ENCODE measurements around the gene SLC6A12.

DNA sequence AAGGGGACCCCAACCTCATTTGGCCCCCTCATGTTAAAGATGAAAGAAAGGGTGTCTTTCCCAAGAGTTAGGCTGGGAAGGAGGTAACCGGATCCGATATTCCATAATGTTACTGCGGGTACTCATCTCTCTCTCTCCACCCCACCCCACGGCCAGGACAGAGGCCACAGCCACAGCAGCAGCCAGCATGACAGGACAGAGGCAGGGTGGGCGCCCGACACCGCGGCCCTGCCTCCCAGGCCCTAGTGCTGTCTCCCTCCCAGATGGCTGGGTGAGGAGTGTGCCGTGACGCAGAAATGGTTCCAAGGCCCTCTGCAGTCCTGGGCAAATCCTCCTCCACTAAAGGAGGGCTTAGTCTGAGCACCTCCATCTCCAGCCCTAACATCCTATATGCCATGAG lies 6.2 kb downstream of the SLC6A12 start:
- TF ChIP-seq, protein P1, sequence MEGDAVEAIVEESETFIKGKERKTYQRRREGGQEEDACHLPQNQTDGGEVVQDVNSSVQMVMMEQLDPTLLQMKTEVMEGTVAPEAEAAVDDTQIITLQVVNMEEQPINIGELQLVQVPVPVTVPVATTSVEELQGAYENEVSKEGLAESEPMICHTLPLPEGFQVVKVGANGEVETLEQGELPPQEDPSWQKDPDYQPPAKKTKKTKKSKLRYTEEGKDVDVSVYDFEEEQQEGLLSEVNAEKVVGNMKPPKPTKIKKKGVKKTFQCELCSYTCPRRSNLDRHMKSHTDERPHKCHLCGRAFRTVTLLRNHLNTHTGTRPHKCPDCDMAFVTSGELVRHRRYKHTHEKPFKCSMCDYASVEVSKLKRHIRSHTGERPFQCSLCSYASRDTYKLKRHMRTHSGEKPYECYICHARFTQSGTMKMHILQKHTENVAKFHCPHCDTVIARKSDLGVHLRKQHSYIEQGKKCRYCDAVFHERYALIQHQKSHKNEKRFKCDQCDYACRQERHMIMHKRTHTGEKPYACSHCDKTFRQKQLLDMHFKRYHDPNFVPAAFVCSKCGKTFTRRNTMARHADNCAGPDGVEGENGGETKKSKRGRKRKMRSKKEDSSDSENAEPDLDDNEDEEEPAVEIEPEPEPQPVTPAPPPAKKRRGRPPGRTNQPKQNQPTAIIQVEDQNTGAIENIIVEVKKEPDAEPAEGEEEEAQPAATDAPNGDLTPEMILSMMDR (IDR thresholded peaks at IDR 0.05 in 8 of 11, conservative IDR thresholded peaks at IDR 0.05 in 3 of 11) = no peak
- no peak for TF ChIP-seq POLR2A (IDR thresholded peaks at IDR 0.05)
- no peak for TF ChIP-seq POLR2AphosphoS5 (IDR thresholded peaks at IDR 0.05)

All from spleen (tissue), 7 donors.